Natural killer cell treated with Interleukin-12 subunit alpha and Interleukin-12 subunit beta and Interleukin-15 and Interleukin-18, amount 100 ng/mL, for 72 hours (primary cell): ENCODE results near the gene PDE6B. TPM values are rescaled to one million over a fixed set of nuclear protein-coding genes. Genes with fewer than 3 reads are reported as not detected.
A peak's percentile ranks its signal among the peaks of the same experiment; 100 is the strongest.
"Not testable (repeated sequence)": the region's sequence is repeated elsewhere in the genome, so short reads cannot be mapped to it uniquely, and the experiment has no call there.

Source experiments
- ATAC-seq, 2 donors: fragments of 150-1000 bp; cut with Tn5 transposase in 1 of 2; sonication (Bioruptor Pico), chemical (Tn5 transposase) in 1 of 2; 2 replicates each; pipeline ENCODE4 v1.10.0; 2021
- DNase-seq: peaks from one replicate; pipeline ENCODE4 v3.0.0; 2022; ENCODE audit warnings: low spot score
- H3K27ac Mint-ChIP-seq, 2 donors: 1 replicate in 1 of 2; 2 replicates in 1 of 2; pipeline ENCODE4 v1.8.0; 2022; ENCODE audit warnings: mixed read lengths in 2 of 2, mild to moderate bottlenecking in 1 of 2, moderate library complexity in 1 of 2
- H3K27me3 Mint-ChIP-seq, 2 donors: 1 replicate in 1 of 2; 2 replicates in 1 of 2; pipeline ENCODE4 v1.8.0; 2022; ENCODE audit warnings: mixed read lengths in 2 of 2
- H3K36me3 Mint-ChIP-seq: one replicate; pipeline ENCODE4 v1.8.0; 2022; ENCODE audit warnings: mixed read lengths
- H3K4me1 Mint-ChIP-seq, 2 donors: 1 replicate in 1 of 2; 2 replicates in 1 of 2; pipeline ENCODE4 v1.8.0; 2022; ENCODE audit warnings: low read depth in 2 of 2, mixed read lengths in 2 of 2, mild to moderate bottlenecking in 1 of 2
- H3K4me3 Mint-ChIP-seq: one replicate; pipeline ENCODE4 v1.8.0; 2022; ENCODE audit warnings: mixed read lengths
- H3K9me3 Mint-ChIP-seq: 2 replicates; pipeline ENCODE4 v1.8.0; 2022; ENCODE audit warnings: mixed read lengths
- total RNA-seq, 2 donors: library from RNA; stranded (reverse); gene quantifications; one replicate each; pipeline ENCODE4 v1.2.3, GENCODE V29; 2022

The PDE6B gene
- total RNA-seq, 2 donors from 2014 or later, result 14.1 to 14.8 TPM

DNA sequence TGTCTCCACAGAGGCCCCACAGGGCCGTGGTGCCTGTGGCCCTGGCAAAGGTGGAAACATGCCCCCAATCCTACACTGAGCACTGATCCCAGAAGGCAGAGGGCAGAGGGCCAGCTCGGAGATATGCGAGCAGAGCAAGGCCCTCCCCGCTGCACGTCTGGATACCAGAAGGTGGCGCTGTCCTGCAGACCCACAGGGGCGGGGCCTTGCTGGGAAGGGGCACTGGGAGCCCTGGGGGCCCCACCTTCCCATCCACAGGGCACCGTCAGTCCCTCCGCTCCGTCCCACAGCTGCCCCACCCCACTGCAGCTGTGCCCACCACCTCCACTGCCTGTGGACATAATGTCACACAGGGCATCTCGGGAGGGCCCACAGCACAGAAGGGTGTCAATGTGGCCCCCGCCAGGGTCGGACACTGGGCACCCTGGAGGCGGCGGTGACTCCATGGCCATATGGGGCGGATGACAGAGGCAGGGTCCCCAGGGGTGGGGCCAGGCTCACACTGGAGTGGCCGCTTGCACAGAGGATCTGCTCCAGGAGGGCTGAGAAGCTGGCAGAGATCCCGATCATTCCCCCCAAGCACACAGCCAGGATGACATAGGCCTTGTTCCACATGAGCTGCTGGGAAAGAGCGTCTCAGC lies 58.7 kb downstream of the PDE6B start:
- Mint-ChIP-seq H3K27ac (no peak overlapping the region), H3K36me3 (no peaks in the 10 kb centered on the region), H3K4me1 (peaks cover 5 to 28% of the 10 kb centered on the region in 2 donors), H3K4me3 (no peak overlapping the region), H3K9me3 (no peaks in the 10 kb centered on the region), H3K27me3 (no peaks in the 10 kb centered on the region)
- ATAC-seq, result no peak
- no peak for DNase-seq

GRCh38 chr4:684623-685327 lies 59.4 kb downstream of the PDE6B start:
- peaks cover 5 to 27% of the 10 kb centered on the region in 2 donors for H3K4me1 Mint-ChIP-seq
- H3K36me3 Mint-ChIP-seq, result no peaks in the 10 kb centered on the region
- no peaks in the 10 kb centered on the region for H3K9me3 Mint-ChIP-seq
- H3K27ac Mint-ChIP-seq, result peak overlapping the region in 1 of 2 donors; percentile 20
- ATAC-seq, result no peak
- no peak for DNase-seq
- no peak overlapping the region for H3K4me3 Mint-ChIP-seq
- H3K27me3 Mint-ChIP-seq, result no peaks in the 10 kb centered on the region

DNA sequence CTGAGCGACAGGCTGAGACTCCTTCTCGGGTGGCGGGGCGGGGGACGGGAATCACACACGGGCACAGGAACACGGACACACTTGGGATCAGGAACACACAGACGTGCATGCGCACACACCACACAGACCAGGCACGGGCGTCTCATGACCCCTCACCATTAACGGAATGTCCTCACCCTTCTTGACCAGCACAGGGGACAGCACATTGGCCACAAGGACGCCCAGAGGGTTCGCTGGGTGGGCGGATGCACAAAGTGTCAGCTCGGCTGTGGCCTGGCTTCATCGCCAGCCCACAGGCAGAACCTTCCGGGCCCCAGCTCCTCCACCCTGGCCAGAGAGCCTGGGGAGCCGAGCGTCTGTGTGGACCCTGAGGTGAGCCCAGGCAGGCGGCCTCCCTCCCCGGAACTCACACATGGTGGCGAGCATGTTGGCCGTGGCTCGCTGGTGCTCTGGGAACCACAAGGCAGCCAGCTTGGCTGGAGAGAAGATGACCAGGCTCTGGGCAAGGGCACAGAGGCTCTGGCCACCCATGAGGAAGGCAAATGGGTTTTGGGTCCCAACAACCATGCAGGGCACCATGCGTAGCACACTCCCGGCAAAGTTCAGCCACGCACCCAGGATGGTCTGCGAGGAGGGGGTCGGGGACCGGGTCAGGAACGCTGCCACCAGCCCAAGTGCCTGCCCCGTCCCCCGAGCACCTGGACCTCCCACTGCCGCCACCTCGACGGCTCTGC lies 60.5 kb downstream of the PDE6B start:
- peaks cover 5 to 21% of the 10 kb centered on the region in 2 donors for H3K4me1 Mint-ChIP-seq
- H3K4me3 Mint-ChIP-seq, result no peak overlapping the region
- ATAC-seq, result no peak
- H3K27me3 Mint-ChIP-seq, result no peaks in the 10 kb centered on the region
- H3K27ac Mint-ChIP-seq, result no peak overlapping the region
- no peaks in the 10 kb centered on the region for H3K36me3 Mint-ChIP-seq
- no peak for DNase-seq
- no peaks in the 10 kb centered on the region for H3K9me3 Mint-ChIP-seq

- DNase-seq (no peak), ATAC-seq (no peak)
- no peaks in the 10 kb centered on the region for H3K9me3 Mint-ChIP-seq
Observed at GRCh38 chr4:686413-687040, 61.2 kb downstream of the PDE6B start.

GRCh38 chr4:687048-687970 lies 61.9 kb downstream of the PDE6B start:
- DNase-seq, result no peak
- Mint-ChIP-seq H3K4me3 (no peak overlapping the region), H3K27ac (no peak overlapping the region), H3K27me3 (no peaks in the 10 kb centered on the region), H3K4me1 (peaks cover 5 to 20% of the 10 kb centered on the region in 2 donors), H3K36me3 (no peaks in the 10 kb centered on the region), H3K9me3 (no peaks in the 10 kb centered on the region)
- no peak for ATAC-seq

More at GRCh38 chr4:686413-687040, 61.2 kb downstream of the PDE6B start:
- Mint-ChIP-seq H3K27ac (no peak overlapping the region), H3K27me3 (no peaks in the 10 kb centered on the region), H3K4me1 (peaks cover 5 to 20% of the 10 kb centered on the region in 2 donors), H3K4me3 (no peak overlapping the region), H3K36me3 (no peaks in the 10 kb centered on the region)

DNA sequence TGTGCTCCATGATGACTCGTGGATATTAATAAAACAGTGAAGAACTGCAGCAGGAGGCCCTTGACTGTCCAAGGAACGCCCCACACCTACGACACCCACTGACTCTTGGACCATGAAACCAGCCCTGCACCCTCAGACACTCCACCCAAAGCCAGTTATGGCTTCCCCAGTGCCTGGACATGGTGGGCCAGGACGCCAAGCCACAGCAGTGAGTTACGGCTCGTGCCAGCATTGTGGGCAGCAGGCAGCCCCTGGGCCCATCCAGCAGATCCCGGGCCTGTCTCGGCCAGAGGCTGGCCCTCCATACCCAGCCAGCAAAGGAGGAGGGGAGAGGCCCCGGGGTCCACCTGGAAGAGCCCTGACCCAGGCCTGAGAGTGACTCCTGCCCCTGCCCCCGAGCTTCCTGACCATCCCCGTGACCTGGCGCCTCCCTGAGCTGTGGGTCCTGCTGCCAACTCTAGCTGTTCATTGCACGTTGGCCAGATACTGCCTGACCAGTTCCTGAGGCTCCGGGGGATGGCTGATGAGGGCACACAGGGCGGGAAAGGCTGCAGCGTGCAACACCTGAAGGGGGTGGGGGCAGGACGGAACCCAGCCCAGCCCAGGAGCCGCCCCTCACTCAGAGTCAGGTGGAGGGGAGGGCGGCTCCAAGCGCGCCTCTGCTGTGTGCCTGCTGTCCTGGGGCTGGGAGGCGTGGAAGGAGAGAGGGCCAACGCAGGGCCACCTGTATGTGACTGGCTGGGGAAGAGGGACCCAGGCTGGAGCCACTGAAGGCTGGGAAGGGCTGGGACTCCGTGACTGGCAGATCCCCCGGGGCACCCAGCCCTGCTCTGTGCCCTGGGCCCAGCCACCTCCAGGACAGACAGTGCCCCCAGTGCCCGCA lies 62.8 kb downstream of the PDE6B start:
- Mint-ChIP-seq H3K36me3 (no peaks in the 10 kb centered on the region), H3K4me1 (peaks cover 5 to 17% of the 10 kb centered on the region in 2 donors), H3K9me3 (no peaks in the 10 kb centered on the region), H3K27ac (no peak overlapping the region), H3K27me3 (no peaks in the 10 kb centered on the region), H3K4me3 (no peak overlapping the region)
- ATAC-seq, result peak; percentile 1 to 21
- no peak for DNase-seq

GRCh38 chr4:688854-689681 lies 63.7 kb downstream of the PDE6B start, which contains the start of gene SLC49A3:
Gene SLC49A3, minus strand, starts transcription at chr4:689151. Its CDS starts 24 bp downstream, at chr4:689127.
- Mint-ChIP-seq H3K27me3 (no peaks in the 10 kb centered on the region), H3K4me3 (peak within 1 kb of the TSS; percentile 10), H3K4me1 (peaks cover 5 to 15% of the 10 kb centered on the region in 2 donors), H3K36me3 (no peaks in the 10 kb centered on the region), H3K27ac (peak within 1 kb of the TSS; percentile 28 to 59), H3K9me3 (no peaks in the 10 kb centered on the region)
- DNase-seq (peak; percentile 69), ATAC-seq (peak; percentile 53 to 71)

- Mint-ChIP-seq H3K4me3 (peak overlapping the region; percentile 10), H3K4me1 (peaks cover 5 to 15% of the 10 kb centered on the region in 2 donors), H3K36me3 (no peaks in the 10 kb centered on the region), H3K27me3 (peaks cover 3 to 5% of the 10 kb centered on the region in 2 donors), H3K27ac (peak overlapping the region; percentile 28 to 59), H3K9me3 (no peaks in the 10 kb centered on the region)
- DNase-seq, result no peak
- no peak for ATAC-seq
Observed at GRCh38 chr4:689723-690122, 64.3 kb downstream of the PDE6B start.

GRCh38 chr4:692771-693554 lies 67.6 kb downstream of the PDE6B start:
- Mint-ChIP-seq H3K36me3 (no peaks in the 10 kb centered on the region), H3K27ac (no peak overlapping the region), H3K27me3 (peaks cover 8% of the 10 kb centered on the region in 2 donors), H3K9me3 (no peaks in the 10 kb centered on the region), H3K4me1 (peaks cover 0 to 6% of the 10 kb centered on the region in 2 donors), H3K4me3 (no peak overlapping the region)
- ATAC-seq, result no peak
- no peak for DNase-seq

DNA sequence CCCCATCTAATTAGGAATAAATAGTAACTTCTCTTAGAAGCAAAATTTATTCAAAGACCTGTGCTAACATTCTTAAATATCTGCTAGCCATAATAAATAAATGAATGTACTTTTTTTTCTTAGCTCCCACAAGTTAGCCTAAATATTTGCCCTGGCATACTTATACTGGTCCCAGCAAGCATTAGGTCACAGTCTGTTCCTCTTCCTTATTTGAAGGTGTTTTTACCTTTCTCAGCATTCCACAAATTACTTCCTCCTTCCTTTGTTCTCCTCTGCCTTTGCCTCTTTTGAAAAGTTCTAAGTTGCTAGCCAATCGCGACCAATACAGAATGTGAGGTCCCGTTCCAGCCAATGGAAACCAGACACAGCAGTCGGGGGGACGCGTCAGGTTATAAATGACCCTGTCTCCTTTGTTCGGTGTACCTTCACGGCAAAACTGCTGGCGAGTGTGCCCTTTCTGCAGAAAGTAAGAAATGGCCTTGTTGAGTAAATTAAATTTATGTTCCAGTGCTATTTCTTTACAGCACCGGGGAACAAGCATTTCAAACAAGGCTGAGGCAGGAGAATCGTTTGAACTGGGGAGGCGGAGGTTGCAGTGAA lies 69.1 kb downstream of the PDE6B start:
- ATAC-seq, H3K27ac Mint-ChIP-seq, H3K9me3 Mint-ChIP-seq, H3K36me3 Mint-ChIP-seq, DNase-seq, H3K4me3 Mint-ChIP-seq, H3K27me3 Mint-ChIP-seq: not testable (repeated sequence)
- H3K4me1 Mint-ChIP-seq, result peaks cover 9 to 14% of the 10 kb centered on the region in 2 donors
